ENCODE results near the gene ENC1.

Gene ENC1

GRCh38 chr5:74623748-74624408, 16.6 kb downstream of the ENC1 start:
- H3K27ac ChIP-seq (ENCODE audit: low read depth, low read length, severe bottlenecking), result no peak overlapping the region

GRCh38 chr5:74623006-74623611, 17.4 kb downstream of the ENC1 start:
- Histone ChIP-seq H3K4me3 (ENCODE audit: extremely low read depth, insufficient read depth, low read length, poor library complexity, severe bottlenecking) (no peak overlapping the region), H3K36me3 (ENCODE audit: control insufficient read depth, insufficient read depth, low read length) (peaks cover 12% of the 10 kb centered on the region), H3K9me3 (ENCODE audit: control insufficient read depth, low read length) (peaks cover 10% of the 10 kb centered on the region), H3K27ac (ENCODE audit: low read depth, low read length, severe bottlenecking) (peak overlapping the region; percentile 6), H3K4me1 (ENCODE audit: control insufficient read depth, insufficient read depth, low read length, poor library complexity, severe bottlenecking) (peaks cover 22% of the 10 kb centered on the region)
- 92 to 93% methylated on average over 2 to 3 of the region's 3 CpGs for WGBS, 2 experiments (ENCODE audit: insufficient coverage in 2 of 2)

More at GRCh38 chr5:74623748-74624408, 16.6 kb downstream of the ENC1 start:
- Histone ChIP-seq H3K4me1 (ENCODE audit: control insufficient read depth, insufficient read depth, low read length, poor library complexity, severe bottlenecking) (peaks cover 22% of the 10 kb centered on the region), H3K4me3 (ENCODE audit: extremely low read depth, insufficient read depth, low read length, poor library complexity, severe bottlenecking) (no peak overlapping the region), H3K36me3 (ENCODE audit: control insufficient read depth, insufficient read depth, low read length) (peaks cover 19% of the 10 kb centered on the region), H3K9me3 (ENCODE audit: control insufficient read depth, low read length) (peaks cover 10% of the 10 kb centered on the region)
- 94 to 97% methylated on average over 4 of the region's 5 CpGs for WGBS, 2 experiments (ENCODE audit: insufficient coverage in 2 of 2)

GRCh38 chr5:74622122-74622521, 18.4 kb downstream of the ENC1 start:
- Histone ChIP-seq H3K9me3 (ENCODE audit: control insufficient read depth, low read length) (peaks cover 10% of the 10 kb centered on the region), H3K36me3 (ENCODE audit: control insufficient read depth, insufficient read depth, low read length) (peaks cover 4% of the 10 kb centered on the region), H3K27ac (ENCODE audit: low read depth, low read length, severe bottlenecking) (no peak overlapping the region), H3K4me1 (ENCODE audit: control insufficient read depth, insufficient read depth, low read length, poor library complexity, severe bottlenecking) (peaks cover 22% of the 10 kb centered on the region), H3K4me3 (ENCODE audit: extremely low read depth, insufficient read depth, low read length, poor library complexity, severe bottlenecking) (no peak overlapping the region)
- WGBS, 2 experiments (ENCODE audit: insufficient coverage in 2 of 2), result 25 to 43% methylated on average over 2 to 3 of the region's 3 CpGs

GRCh38 chr5:74621492-74621891, 19.0 kb downstream of the ENC1 start:
- Histone ChIP-seq H3K4me3 (ENCODE audit: extremely low read depth, insufficient read depth, low read length, poor library complexity, severe bottlenecking) (no peak overlapping the region), H3K36me3 (ENCODE audit: control insufficient read depth, insufficient read depth, low read length) (peaks cover 2% of the 10 kb centered on the region), H3K27ac (ENCODE audit: low read depth, low read length, severe bottlenecking) (no peak overlapping the region), H3K9me3 (ENCODE audit: control insufficient read depth, low read length) (peaks cover 10% of the 10 kb centered on the region), H3K4me1 (ENCODE audit: control insufficient read depth, insufficient read depth, low read length, poor library complexity, severe bottlenecking) (peaks cover 22% of the 10 kb centered on the region)
- 20% methylated on average over 1 of the region's 5 CpGs; no CpG with 5 or more reads in 1 of the 2 experiments for WGBS, 2 experiments (ENCODE audit: insufficient coverage in 2 of 2)

- H3K4me3 ChIP-seq (ENCODE audit: extremely low read depth, insufficient read depth, low read length, poor library complexity, severe bottlenecking), result no peak overlapping the region
- WGBS, 2 experiments (ENCODE audit: insufficient coverage in 2 of 2), result 43 to 67% methylated on average over 1 of the region's 1 CpG
- H3K36me3 ChIP-seq (ENCODE audit: control insufficient read depth, insufficient read depth, low read length), result no peaks in the 10 kb centered on the region
- H3K4me1 ChIP-seq (ENCODE audit: control insufficient read depth, insufficient read depth, low read length, poor library complexity, severe bottlenecking), result peaks cover 22% of the 10 kb centered on the region
- peaks cover 9% of the 10 kb centered on the region for H3K9me3 ChIP-seq (ENCODE audit: control insufficient read depth, low read length)
- no peak overlapping the region for H3K27ac ChIP-seq (ENCODE audit: low read depth, low read length, severe bottlenecking)
Measured at GRCh38 chr5:74619308-74619707, 21.2 kb downstream of the ENC1 start.

- no peak overlapping the region for H3K4me3 ChIP-seq (ENCODE audit: extremely low read depth, insufficient read depth, low read length, poor library complexity, severe bottlenecking)
- 80% methylated on average over 1 of the region's 5 CpGs; no CpG with 5 or more reads in 1 of the 2 experiments for WGBS, 2 experiments (ENCODE audit: insufficient coverage in 2 of 2)
- no peak overlapping the region for H3K27ac ChIP-seq (ENCODE audit: low read depth, low read length, severe bottlenecking)
- no peaks in the 10 kb centered on the region for H3K36me3 ChIP-seq (ENCODE audit: control insufficient read depth, insufficient read depth, low read length)
- H3K9me3 ChIP-seq (ENCODE audit: control insufficient read depth, low read length), result no peaks in the 10 kb centered on the region
- H3K4me1 ChIP-seq (ENCODE audit: control insufficient read depth, insufficient read depth, low read length, poor library complexity, severe bottlenecking), result peaks cover 21% of the 10 kb centered on the region
Measured at GRCh38 chr5:74618106-74618505, 22.4 kb downstream of the ENC1 start.

GRCh38 chr5:74617202-74617601, 23.3 kb downstream of the ENC1 start:
- H3K9me3 ChIP-seq (ENCODE audit: control insufficient read depth, low read length), result no peaks in the 10 kb centered on the region
- H3K4me1 ChIP-seq (ENCODE audit: control insufficient read depth, insufficient read depth, low read length, poor library complexity, severe bottlenecking), result peaks cover 12% of the 10 kb centered on the region
- no peaks in the 10 kb centered on the region for H3K36me3 ChIP-seq (ENCODE audit: control insufficient read depth, insufficient read depth, low read length)
- H3K27ac ChIP-seq (ENCODE audit: low read depth, low read length, severe bottlenecking), result no peak overlapping the region
- H3K4me3 ChIP-seq (ENCODE audit: extremely low read depth, insufficient read depth, low read length, poor library complexity, severe bottlenecking), result no peak overlapping the region
- WGBS, 2 experiments (ENCODE audit: insufficient coverage in 2 of 2), result no CpG with 5 or more reads among the region's 3 CpGs

GRCh38 chr5:74616236-74617146, 24.0 kb downstream of the ENC1 start:
- Histone ChIP-seq H3K4me3 (ENCODE audit: extremely low read depth, insufficient read depth, low read length, poor library complexity, severe bottlenecking) (no peak overlapping the region), H3K9me3 (ENCODE audit: control insufficient read depth, low read length) (no peaks in the 10 kb centered on the region), H3K27ac (ENCODE audit: low read depth, low read length, severe bottlenecking) (no peak overlapping the region), H3K36me3 (ENCODE audit: control insufficient read depth, insufficient read depth, low read length) (no peaks in the 10 kb centered on the region), H3K4me1 (ENCODE audit: control insufficient read depth, insufficient read depth, low read length, poor library complexity, severe bottlenecking) (peaks cover 7% of the 10 kb centered on the region)
- 94 to 96% methylated on average over 21 of the region's 23 CpGs for WGBS, 2 experiments (ENCODE audit: insufficient coverage in 2 of 2)

- H3K4me3 ChIP-seq (ENCODE audit: extremely low read depth, insufficient read depth, low read length, poor library complexity, severe bottlenecking), result no peak overlapping the region
- 100% methylated on average over 1 to 2 of the region's 2 CpGs for WGBS, 2 experiments (ENCODE audit: insufficient coverage in 2 of 2)
- no peaks in the 10 kb centered on the region for H3K4me1 ChIP-seq (ENCODE audit: control insufficient read depth, insufficient read depth, low read length, poor library complexity, severe bottlenecking)
- H3K36me3 ChIP-seq (ENCODE audit: control insufficient read depth, insufficient read depth, low read length), result no peaks in the 10 kb centered on the region
- H3K9me3 ChIP-seq (ENCODE audit: control insufficient read depth, low read length), result no peaks in the 10 kb centered on the region
- no peak overlapping the region for H3K27ac ChIP-seq (ENCODE audit: low read depth, low read length, severe bottlenecking)
Measured at GRCh38 chr5:74613283-74613682, 27.2 kb downstream of the ENC1 start.

GRCh38 chr5:74612045-74612444, 28.5 kb downstream of the ENC1 start:
- H3K4me3 ChIP-seq (ENCODE audit: extremely low read depth, insufficient read depth, low read length, poor library complexity, severe bottlenecking), result no peak overlapping the region

More at GRCh38 chr5:74612045-74612444, 28.5 kb downstream of the ENC1 start:
- H3K9me3 ChIP-seq (ENCODE audit: control insufficient read depth, low read length), result no peaks in the 10 kb centered on the region
- 75 to 100% methylated on average over 1 of the region's 3 CpGs for WGBS, 2 experiments (ENCODE audit: insufficient coverage in 2 of 2)
- no peak overlapping the region for H3K27ac ChIP-seq (ENCODE audit: low read depth, low read length, severe bottlenecking)
- H3K4me1 ChIP-seq (ENCODE audit: control insufficient read depth, insufficient read depth, low read length, poor library complexity, severe bottlenecking), result no peaks in the 10 kb centered on the region
- no peaks in the 10 kb centered on the region for H3K36me3 ChIP-seq (ENCODE audit: control insufficient read depth, insufficient read depth, low read length)

Measured in mesodermal cell (in vitro differentiated cells).